ENCODE measurements around the gene MDFIC. TPM values are rescaled to one million over a fixed set of nuclear protein-coding genes. Genes with fewer than 3 reads are reported as not detected.

Gene MDFIC
- total and polyA plus RNA-seq, 9 donors = 10.6 to 30.0 (median 17.9) TPM

DNA sequence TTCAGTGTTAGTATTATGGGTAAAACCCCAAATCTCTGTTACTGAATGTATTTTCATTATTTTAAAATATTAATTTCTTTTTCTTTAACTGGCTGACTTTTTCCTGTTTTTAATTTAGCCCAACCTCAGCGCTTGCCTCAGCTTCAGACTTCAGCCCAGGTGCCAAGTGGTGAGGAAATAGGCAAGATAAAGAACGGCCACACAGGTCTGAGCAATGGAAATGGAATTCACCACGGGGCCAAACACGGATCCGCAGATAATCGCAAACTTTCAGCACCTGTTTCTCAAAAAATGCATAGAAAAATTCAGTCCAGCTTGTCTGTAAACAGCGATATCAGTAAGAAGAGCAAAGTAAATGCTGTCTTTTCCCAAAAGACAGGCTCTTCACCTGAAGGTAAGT, 57.5 kb downstream of the MDFIC start:
- H3K4me1 ChIP-seq (ENCODE audit: insufficient read depth) = no peaks in the 10 kb centered on the region
- no peaks in the 10 kb centered on the region for H3K27me3 ChIP-seq
- no peak overlapping the region for H3K27ac ChIP-seq
- no peaks in the 10 kb centered on the region for H3K9me3 ChIP-seq
- 17 to 22% (median 18%) methylated on average over 7 of the region's 7 CpGs for WGBS, 3 donors
- H3K4me3 ChIP-seq = no peak overlapping the region
- intact Hi-C loops (cut with DNase I) = no loop called here
- H3K36me3 ChIP-seq = no peaks in the 10 kb centered on the region
- peak in 4 of 5 donors; percentile 16 to 46 (median 44) for DNase-seq
- TF ChIP-seq, protein P1, sequence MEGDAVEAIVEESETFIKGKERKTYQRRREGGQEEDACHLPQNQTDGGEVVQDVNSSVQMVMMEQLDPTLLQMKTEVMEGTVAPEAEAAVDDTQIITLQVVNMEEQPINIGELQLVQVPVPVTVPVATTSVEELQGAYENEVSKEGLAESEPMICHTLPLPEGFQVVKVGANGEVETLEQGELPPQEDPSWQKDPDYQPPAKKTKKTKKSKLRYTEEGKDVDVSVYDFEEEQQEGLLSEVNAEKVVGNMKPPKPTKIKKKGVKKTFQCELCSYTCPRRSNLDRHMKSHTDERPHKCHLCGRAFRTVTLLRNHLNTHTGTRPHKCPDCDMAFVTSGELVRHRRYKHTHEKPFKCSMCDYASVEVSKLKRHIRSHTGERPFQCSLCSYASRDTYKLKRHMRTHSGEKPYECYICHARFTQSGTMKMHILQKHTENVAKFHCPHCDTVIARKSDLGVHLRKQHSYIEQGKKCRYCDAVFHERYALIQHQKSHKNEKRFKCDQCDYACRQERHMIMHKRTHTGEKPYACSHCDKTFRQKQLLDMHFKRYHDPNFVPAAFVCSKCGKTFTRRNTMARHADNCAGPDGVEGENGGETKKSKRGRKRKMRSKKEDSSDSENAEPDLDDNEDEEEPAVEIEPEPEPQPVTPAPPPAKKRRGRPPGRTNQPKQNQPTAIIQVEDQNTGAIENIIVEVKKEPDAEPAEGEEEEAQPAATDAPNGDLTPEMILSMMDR (IDR thresholded peaks at IDR 0.05) = no peak

DNA sequence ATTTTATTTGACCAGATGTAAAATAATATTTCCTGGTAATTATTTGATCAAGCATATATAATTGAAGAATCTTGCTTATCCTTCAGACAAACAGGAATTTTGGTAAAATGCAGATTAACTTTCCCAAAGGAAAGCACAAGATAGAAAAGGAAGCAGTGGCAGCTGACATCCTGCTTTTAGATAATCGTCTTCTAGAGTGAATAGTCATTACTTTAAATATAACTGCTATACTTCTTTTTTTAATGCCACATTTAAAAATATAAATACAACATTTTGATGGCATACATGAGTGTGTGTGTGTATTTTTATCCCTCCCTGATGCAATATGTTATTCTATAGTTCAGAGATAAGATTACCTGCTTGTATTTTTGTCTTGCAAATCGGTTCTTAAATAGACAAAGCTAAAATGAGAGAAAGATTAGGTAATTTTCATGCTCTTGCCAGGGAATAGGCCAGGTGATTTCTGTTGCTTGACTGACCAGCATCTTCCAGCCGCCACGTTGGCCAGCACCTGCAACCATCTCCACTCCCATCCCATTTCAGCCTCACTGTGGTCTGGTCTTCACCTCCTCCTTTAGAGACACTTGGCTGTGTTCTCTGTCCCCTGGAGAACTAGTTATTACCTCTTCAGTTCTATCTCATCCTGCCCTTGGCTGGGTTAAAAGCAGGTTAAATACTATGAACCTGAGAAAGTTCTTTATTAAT, 58.1 kb downstream of the MDFIC start:
- intact Hi-C loops (cut with DNase I) = no loop called here
- TF ChIP-seq, protein P1 (IDR thresholded peaks at IDR 0.05) = no peak
- TF ChIP-seq EP300 (IDR thresholded peaks at IDR 0.05) (no peak), POLR2A (IDR thresholded peaks at IDR 0.05) (no peak)
- Histone ChIP-seq H3K9me3 (no peaks in the 10 kb centered on the region), H3K4me1 (ENCODE audit: insufficient read depth) (no peaks in the 10 kb centered on the region), H3K4me3 (no peak overlapping the region), H3K36me3 (no peaks in the 10 kb centered on the region), H3K27ac (no peak overlapping the region), H3K27me3 (no peaks in the 10 kb centered on the region)
- WGBS, 3 donors = 61 to 77% (median 71%) methylated on average over 4 of the region's 4 CpGs
- no peak for DNase-seq

DNA sequence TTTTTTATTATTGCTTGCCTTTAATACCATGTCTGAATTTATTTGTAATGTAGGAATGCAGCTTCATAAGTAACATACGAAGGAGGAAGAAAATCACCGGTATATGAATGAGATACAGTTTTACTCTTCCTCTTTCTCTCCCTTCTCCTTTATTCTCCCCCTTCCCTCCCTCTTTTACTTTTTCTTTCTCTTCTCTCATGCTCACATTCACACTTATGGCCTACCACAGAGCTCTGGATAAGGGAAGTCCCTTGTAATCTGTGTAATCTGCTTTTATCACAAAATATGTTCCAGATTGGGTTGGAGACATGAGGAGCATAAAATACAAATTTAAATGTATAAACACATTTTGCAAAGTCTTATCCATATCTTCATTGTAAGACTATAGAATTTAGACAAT, 59.4 kb downstream of the MDFIC start:
- Histone ChIP-seq H3K27ac (no peak overlapping the region), H3K4me3 (no peak overlapping the region), H3K4me1 (ENCODE audit: insufficient read depth) (no peaks in the 10 kb centered on the region), H3K9me3 (no peaks in the 10 kb centered on the region), H3K27me3 (no peaks in the 10 kb centered on the region), H3K36me3 (no peaks in the 10 kb centered on the region)
- no peak for DNase-seq
- 51 to 82% (median 64%) methylated on average over 2 of the region's 2 CpGs for WGBS, 3 donors
- TF ChIP-seq, protein P1 (IDR thresholded peaks at IDR 0.05) = no peak
- TF ChIP-seq EP300 (IDR thresholded peaks at IDR 0.05) (no peak), POLR2A (IDR thresholded peaks at IDR 0.05) (no peak)
- intact Hi-C loops (cut with DNase I) = no loop called here

DNA sequence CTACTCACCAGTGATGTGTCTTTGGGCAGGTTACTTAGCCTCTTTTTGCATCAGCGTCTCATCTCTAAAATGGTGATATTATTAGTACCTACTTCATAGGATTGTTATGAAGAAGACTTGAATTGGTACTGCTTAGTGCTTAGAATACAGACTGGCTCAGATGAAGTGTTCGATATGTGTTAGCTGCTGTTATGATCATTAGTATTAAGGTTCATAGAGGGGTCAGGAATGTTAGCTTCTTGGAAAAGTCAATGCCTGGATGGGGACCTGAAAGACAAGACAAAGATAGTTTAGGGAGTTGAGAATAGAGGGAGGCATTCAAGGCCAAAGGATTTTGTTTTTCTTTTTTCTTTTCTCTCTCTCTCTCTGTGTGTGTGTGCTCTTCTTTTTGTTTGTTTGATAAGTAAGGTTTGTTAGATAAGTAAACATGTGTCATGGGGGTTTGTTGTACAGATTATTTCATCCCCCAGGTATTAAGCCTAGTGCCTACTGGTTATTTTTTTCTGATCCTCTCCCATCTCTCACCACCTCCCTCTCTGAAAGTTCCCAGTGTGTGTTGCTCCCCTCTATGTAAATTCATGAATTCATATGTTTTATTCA, 63.3 kb downstream of the MDFIC start:
- TF ChIP-seq EP300 (IDR thresholded peaks at IDR 0.05) = no peak
- TF ChIP-seq, protein P1 (IDR thresholded peaks at IDR 0.05) = no peak
- no peak for TF ChIP-seq POLR2A (IDR thresholded peaks at IDR 0.05)
- H3K36me3 ChIP-seq = no peaks in the 10 kb centered on the region
- H3K27ac ChIP-seq = no peak overlapping the region
- no peak for DNase-seq
- H3K9me3 ChIP-seq = no peaks in the 10 kb centered on the region
- 75 to 82% (median 82%) methylated on average over 2 of the region's 2 CpGs for WGBS, 3 donors
- intact Hi-C loops (cut with DNase I) = no loop called here
- no peaks in the 10 kb centered on the region for H3K27me3 ChIP-seq
- no peaks in the 10 kb centered on the region for H3K4me1 ChIP-seq (ENCODE audit: insufficient read depth)
- H3K4me3 ChIP-seq = no peak overlapping the region
